Myocyte (in vitro differentiated cells): ENCODE measurements around the gene RPF1. TPM values are rescaled to one million over a fixed set of nuclear protein-coding genes. Genes with fewer than 3 reads are reported as not detected.
"Not testable (repeated sequence)": the region's sequence is repeated elsewhere in the genome, so short reads cannot be mapped to it uniquely, and the experiment has no call there.

ENCODE experiments used
- DNase-seq: peaks from one replicate; pipeline ENCODE4 v3.0.0-alpha.2; 2012; ENCODE audit warnings: low read depth
- polyA plus RNA-seq: library from polyadenylated mRNA; unstranded; fragments of >200 nt; gene quantifications from one replicate; pipeline ENCODE4 v1.2.1, GENCODE V29; 2012; ENCODE audit warnings: missing spikeins
- total RNA-seq: library from RNA; depleted of rRNA; stranded (reverse); fragments of >200 nt; gene quantifications from 2 replicates; pipeline ENCODE4 v1.2.3, GENCODE V29; 2014

The RPF1 gene, protein sequence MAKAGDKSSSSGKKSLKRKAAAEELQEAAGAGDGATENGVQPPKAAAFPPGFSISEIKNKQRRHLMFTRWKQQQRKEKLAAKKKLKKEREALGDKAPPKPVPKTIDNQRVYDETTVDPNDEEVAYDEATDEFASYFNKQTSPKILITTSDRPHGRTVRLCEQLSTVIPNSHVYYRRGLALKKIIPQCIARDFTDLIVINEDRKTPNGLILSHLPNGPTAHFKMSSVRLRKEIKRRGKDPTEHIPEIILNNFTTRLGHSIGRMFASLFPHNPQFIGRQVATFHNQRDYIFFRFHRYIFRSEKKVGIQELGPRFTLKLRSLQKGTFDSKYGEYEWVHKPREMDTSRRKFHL
- 34.1 and 36.0 TPM in 2 replicates for total RNA-seq
- 20.1 TPM for polyA plus RNA-seq

DNA sequence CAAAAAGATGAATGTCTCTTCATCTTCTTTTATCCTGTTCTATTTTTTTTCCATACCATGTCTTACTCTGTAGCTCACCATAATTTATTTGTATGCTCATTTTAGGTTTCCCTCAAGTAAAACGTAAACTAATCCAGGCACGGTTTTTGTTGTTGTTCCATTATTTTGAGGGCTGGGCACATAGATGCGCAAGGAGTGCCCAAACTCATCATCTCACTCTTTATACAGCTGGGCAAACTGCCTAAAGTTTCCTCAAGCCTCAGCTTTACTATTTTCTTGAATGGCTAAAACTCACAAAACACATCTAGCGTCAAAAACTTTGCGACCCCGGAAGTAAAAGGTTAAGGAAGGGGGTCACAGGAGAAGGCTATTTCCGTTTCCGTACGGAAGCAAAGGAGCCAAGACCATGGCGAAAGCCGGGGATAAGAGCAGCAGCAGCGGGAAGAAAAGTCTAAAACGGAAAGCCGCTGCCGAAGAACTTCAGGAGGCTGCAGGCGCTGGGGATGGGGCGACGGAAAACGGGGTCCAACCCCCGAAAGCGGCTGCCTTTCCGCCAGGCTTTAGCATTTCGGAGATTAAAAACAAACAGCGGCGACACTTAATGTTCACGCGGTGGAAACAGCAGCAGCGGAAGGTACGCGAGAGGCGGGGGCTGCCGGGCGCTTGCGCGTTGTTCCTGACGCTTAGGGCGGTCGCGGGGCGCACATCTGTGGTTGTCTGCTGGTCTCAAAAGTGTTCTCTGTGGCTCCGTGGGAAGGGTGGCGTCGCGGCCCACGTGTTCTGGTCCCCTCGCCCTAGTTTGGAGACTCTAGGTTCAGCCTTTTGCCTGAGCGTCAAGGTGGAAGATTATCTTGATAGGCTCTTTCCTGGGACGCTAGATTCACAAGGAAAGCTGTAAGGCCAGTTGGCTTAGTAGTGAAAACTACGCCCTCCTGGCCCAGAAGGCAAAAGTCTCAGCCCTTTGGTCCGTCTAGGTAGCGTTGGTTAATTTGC lies at the start of gene RPF1:
TSS of gene RPF1 (plus strand) at position 391 of the 993 bp plus-strand sequence. CDS start at position 407, 16 bp downstream.
- DNase-seq: peak; percentile 92

GRCh38 chr1:84430546-84430945 lies 48.5 kb upstream of the RPF1 start:
- no peak for DNase-seq

- peak; percentile 79 for DNase-seq
These were observed 45.6 kb upstream of the RPF1 start for GRCh38 chr1:84433258-84434080.

DNA sequence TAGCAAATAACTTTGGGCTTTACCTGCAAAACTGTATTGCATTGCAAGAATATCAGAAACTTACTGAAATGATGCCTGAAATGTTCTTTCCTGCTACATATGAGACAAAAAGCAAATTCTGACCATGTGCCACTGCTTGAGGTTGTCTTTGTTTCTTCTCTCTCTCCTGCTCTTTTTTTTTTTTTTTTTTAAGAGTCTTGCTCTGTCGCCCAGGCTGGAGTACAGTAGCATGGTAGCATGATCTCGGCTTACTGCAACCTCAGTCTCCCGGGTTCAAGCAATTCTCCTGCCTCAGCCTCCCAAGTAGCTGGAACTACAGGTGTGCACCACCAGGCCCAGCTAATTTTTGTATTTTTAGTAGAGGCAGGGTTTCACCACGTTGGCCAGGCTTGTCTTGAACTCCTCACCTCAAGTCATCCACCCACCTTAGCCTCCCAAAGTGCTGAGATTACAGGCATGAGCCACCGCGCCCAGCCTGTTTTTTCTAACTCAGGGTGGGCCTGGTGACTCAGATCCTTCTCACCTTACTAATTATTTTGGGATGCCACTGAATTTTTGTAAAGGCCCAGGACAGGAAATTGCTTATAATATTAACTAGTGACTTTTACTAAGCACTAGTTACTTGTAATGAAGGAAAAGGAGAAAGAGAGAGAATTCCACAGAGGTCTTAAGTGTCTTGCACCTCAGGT lies 44.8 kb upstream of the RPF1 start:
- DNase-seq: no peak

- no peak for DNase-seq
These were observed 44.1 kb upstream of the RPF1 start for GRCh38 chr1:84434801-84435549.

DNA sequence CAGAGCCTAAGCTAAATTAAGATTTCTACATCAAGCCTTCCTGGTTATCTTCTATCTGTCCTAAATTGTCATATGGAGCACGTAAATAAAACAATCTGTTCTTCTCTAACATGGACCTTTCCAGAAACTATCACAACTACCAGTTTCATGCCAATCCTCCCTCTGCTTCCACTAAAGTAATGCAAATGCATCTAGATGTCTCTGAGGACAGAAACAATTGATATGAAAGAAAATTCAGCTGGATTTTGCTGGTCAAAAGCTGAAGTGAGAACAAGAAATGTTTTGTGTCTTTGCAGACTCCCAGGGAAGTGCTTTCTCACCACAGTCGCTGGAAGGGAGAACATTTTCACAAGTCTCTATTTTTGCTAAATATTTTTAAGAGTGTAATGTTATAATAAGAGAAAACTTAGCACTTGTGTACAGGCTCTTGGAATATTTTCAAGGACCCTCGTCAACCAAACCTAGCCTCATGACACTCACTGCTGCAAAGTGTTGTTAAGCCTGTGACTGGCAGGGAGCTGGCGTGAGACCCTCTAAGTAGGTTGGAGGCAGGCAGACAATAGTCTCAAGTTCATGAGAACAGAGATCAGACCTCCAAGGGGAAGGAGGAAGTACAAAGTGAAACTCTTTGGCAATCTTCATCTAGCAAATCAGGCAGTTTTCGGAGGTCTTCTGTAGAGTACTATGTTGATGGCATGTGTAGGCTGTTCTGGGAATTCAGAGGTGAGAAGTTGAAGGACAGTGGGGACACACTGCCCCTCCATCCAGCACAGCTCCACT lies 42.0 kb upstream of the RPF1 start:
- DNase-seq: no peak

DNA sequence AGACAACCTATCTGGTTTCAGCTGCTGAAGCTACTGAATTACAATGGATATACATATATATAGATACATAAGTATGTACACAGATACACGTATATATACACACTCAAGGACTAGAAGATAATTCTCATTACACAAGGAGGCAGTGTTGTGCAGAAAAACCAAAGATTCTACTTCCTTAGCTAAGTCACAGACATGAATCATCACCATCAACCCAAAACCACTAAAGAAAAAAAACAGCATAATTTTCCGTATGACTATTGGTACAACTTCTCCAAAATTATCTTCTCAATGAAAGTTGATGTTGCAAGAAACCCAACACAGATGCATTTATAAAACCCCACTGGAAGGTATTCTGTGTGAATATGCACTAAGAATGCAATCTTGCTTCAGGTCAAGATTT lies 36.8 kb upstream of the RPF1 start:
- DNase-seq: peak; percentile 75

GRCh38 chr1:84442747-84443646 lies 36.1 kb upstream of the RPF1 start:
- not testable (repeated sequence) for DNase-seq

- not testable (repeated sequence) for DNase-seq
These were observed 30.4 kb upstream of the RPF1 start for GRCh38 chr1:84448704-84449103.

GRCh38 chr1:84450910-84451309 lies 28.2 kb upstream of the RPF1 start:
- DNase-seq: no peak

DNA sequence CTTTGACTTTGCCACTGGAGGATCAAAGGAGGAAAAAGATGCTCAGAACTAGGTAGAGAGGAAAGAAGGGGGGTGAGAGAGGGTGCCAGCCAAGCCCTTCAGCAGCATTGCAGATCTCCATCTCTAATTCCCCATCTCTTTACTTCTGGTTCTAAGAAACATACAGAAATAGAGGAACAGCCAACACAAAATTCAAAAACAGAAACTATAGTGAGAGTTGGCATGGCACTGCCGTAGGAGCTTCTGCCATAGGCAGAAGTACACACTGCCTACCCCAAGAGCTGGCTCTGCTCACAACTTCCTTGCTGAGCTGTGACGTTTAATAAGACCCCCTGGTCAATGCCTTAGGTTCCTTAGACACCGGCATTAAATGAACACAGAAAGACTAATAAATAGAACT lies 26.6 kb upstream of the RPF1 start:
- no peak for DNase-seq

DNA sequence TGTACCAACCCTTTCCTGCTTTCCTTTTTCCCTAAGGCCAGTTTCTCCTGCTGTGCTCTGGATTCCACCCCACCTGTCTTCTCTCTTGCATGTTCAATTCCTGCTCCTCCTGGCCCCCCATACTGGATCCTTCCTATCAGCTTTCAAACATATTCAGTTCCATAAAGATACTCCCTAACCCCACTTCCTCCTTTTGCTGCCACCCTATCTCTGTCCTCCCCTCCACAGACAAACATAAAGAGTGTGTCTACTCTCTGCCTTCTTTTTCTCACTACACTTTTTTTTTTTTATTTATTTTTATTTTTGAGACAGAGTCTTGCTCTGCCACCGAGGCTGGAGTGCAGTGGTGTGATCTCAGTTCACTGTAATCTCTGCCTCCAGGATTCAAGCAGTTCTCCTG lies 16.9 kb upstream of the RPF1 start:
- no peak for DNase-seq

DNA sequence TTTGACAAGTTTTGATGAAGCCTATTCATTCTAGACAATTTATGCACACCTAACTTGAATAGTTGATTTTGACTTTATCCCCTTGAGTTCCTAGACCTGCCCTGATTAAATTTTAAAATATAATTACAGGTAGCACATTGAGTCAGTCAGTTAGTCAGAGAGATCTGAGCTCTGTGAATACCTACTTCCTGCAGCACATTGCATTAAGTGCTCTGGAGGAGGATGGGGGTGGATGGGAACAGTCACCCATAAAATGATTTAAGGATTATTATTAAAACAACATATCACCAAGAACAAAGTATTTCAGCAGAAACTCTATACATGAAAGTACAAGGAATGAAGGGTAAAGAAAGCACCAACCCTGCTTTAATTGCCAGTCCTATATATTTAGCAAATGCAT lies 11.8 kb upstream of the RPF1 start:
- DNase-seq: no peak

DNA sequence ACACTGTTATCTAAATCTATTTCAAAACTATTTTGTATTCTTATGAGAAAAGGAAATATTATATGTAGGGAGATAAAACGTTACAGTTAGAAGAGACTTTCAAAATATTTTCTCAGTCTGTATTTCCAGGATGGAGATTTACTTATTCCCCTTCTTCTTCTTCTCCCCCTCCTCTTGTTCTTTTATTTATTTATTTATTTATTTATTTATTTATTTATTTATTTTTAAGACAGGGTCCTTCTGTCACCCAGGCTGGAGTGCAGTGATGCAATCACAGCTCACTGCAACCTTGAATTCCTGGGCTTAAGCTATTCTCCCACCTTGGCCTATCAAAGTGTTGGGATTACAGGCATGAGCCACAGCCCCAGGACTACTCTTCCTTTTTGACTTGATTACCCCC lies 2.8 kb upstream of the RPF1 start:
- DNase-seq: no peak

- peak; percentile 3 for DNase-seq
These were observed 932 bp downstream of the RPF1 start for GRCh38 chr1:84479998-84480397.

- no peak for DNase-seq
These were observed 1.6 kb downstream of the RPF1 start for GRCh38 chr1:84480650-84481049.

DNA sequence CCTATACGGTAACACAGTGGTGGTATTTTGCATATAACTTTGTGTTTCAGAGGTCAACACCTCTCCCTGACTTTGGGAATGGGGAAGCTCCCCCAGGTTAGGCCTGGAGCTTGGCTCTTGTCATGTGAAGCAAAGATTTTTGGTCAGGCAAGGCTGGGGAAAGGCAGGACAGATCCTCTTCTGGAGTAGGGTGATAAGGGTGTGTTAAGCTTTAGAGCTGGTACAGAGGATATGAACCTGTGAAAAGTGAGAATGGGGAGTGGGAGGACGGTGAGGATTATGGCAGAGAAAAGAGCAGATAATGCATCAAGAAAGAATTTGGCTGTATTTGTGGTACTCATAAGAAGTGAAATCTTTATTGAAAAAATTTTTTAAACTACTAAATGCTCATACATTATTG lies 2.3 kb downstream of the RPF1 start:
- DNase-seq: no peak

DNA sequence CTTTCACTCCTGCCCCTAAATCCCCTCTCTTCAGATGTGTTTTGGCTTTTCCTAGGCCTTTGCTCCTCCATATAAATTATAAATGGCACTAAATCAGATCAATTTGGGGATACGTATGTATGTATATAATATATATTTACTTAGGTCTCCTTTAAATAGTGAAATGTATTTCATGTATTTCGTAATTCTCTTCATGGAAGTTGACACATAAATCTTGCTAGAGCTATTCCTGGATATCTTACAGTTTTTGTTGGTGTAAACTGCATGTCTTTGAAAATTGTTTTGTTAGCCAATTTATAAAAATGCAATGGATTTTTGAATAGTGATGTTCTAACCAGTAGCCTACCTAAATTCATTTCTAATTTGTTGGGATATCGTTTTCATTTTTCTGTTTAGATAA lies 9.0 kb downstream of the RPF1 start:
- no peak for DNase-seq
